Activated T-helper 2 cell treated with anti-CD3 and anti-CD28 coated beads, Interferon-gamma antibody, Interleukin-2, Interleukin-4, amounts not matched to agents 10 μg/mL and 5 μg/mL and 100 μg/mL, durations not matched to agents 14 hours and 24 hours and 36 hours (primary cell): ENCODE measurements around the gene UVSSA. TPM values are rescaled to one million over a fixed set of nuclear protein-coding genes. Genes with fewer than 3 reads are reported as not detected.
"Not testable (repeated sequence)": the region's sequence is repeated elsewhere in the genome, so short reads cannot be mapped to it uniquely, and the experiment has no call there.

ENCODE experiments used
- DNase-seq: peaks from one replicate; pipeline ENCODE4 v3.0.0; 2021; ENCODE audit warnings: low spot score
- H3K27ac Mint-ChIP-seq: one replicate; pipeline ENCODE4 v1.8.0; 2021; ENCODE audit warnings: mixed read lengths
- H3K27me3 Mint-ChIP-seq: one replicate; pipeline ENCODE4 v1.8.0; 2021; ENCODE audit warnings: low read depth, mixed read lengths
- H3K36me3 Mint-ChIP-seq: one replicate; pipeline ENCODE4 v1.8.0; 2021; ENCODE audit warnings: low read depth, mixed read lengths
- H3K4me1 Mint-ChIP-seq: one replicate; pipeline ENCODE4 v1.8.0; 2021; ENCODE audit warnings: low read depth, mixed read lengths
- H3K4me3 Mint-ChIP-seq: one replicate; pipeline ENCODE4 v1.8.0; 2021; ENCODE audit warnings: low read depth, mild to moderate bottlenecking, moderate library complexity, mixed read lengths
- H3K9me3 Mint-ChIP-seq: one replicate; pipeline ENCODE4 v1.8.0; 2021; ENCODE audit warnings: mixed read lengths
- intact Hi-C: fragments of 100-400 bp; cut with micrococcal nuclease; formaldehyde crosslinking; loops from one replicate; pipeline ENCODE4 v1.15.1; 2023
- total RNA-seq: library from RNA; stranded (reverse); gene quantifications from 2 replicates; pipeline ENCODE4 v1.2.3, GENCODE V29; 2022

UVSSA gene
- total RNA-seq, 1 donor from 2014 or later = 23.5 TPM

DNA sequence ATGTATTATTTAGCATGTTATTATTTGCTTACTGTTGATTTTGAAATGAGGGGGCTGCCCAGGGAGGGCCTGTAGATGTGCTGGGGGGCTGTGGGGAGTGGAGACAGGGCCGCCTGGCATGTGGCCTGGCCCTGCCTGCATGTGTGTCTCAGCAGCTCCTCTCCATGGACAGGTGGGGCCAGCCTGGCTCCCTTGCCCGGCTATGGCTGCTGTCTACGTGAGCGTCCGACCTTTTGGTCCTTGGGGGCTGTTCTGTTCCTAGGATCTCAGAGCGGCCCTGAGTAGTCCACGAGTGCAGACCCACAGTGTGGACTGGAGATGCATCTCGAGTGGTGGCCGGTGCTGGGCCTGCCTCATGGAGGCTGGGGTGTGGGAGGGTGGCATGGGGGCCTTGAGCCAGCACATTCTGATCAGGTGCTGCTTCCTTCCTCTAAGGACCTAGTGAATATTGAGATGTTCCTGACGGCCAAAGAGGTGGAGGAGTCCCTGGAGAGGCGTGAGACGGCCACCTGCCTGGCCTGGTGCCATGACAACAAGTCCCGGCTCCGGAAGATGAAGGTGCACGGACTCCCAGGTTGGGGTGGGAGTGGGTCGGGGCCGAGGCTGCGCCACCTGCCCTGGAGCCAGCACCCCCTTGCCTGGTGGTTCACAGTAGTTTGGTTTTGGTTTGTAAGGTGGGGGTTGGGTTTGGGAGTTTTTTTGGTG is 24.9 kb upstream of the UVSSA start:
- DNase-seq = no peak
- Mint-ChIP-seq H3K4me3 (no peak overlapping the region), H3K36me3 (peaks cover 33% of the 10 kb centered on the region), H3K27ac (no peak overlapping the region), H3K9me3 (no peaks in the 10 kb centered on the region), H3K27me3 (no peaks in the 10 kb centered on the region), H3K4me1 (no peaks in the 10 kb centered on the region)
- intact Hi-C loops = no loop called here

DNA sequence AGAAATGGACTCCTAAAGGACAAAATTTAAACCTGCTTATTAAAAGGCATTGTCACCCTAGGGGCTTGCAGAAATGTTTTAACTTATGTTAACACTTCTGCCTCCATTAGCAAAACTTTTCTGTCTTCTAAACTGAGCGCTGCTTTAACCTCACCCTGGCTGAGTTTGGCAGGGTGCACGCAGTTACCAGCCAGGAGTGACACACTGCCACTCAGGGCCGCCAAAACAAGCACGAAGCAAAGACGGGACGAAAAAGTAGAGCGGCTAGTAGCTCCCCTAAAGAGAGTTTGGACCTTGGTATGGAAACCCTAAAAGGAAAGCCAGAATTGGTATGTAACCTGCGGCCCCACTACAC is 23.8 kb upstream of the UVSSA start:
- Mint-ChIP-seq H3K27ac (no peak overlapping the region), H3K4me3 (no peak overlapping the region), H3K4me1 (no peaks in the 10 kb centered on the region), H3K9me3 (no peaks in the 10 kb centered on the region), H3K27me3 (no peaks in the 10 kb centered on the region), H3K36me3 (peaks cover 27% of the 10 kb centered on the region)
- no peak for DNase-seq
- intact Hi-C loops = no loop called here

DNA sequence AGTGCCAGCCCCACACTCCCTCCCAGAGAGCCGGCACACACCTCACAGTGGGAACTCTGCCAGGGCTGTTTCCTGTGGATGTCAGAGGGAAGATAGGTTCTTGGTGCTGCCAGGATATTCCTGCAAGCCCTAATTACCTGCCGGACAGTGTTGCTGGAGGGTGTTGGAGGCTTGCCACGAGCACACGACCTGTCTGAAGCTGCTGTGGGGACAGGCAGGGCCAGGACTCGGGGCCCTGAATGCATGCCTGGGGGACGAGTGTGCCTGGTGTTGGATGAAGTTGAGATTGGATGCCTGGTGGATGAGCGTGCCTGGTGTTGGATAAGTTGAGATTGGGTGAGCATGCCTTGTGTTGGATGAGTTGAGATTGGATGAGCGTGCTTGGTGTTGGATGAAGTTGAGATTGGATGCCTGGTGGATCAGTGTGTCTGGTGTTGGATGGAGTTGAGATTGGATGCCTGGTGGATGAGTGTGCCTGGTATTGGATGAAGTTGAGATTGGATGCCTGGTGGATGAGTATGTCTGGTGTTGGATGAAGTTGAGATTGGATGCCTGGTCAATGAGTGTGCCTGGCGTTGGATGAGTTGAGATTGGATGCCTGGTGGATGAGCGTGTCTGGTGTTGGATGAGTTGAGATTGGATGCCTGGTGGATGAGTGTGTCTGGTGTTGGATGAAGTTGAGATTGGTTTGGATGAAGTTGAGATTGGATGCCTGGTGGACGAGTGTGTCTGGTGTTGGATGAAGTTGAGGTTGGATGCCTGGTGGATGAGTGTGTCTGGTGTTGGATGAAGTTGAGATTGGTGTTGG is 23.2 kb upstream of the UVSSA start:
- peaks cover 23% of the 10 kb centered on the region for H3K36me3 Mint-ChIP-seq
- intact Hi-C loops = no loop called here
- H3K4me1 Mint-ChIP-seq = no peaks in the 10 kb centered on the region
- no peaks in the 10 kb centered on the region for H3K27me3 Mint-ChIP-seq
- DNase-seq = no peak
- no peaks in the 10 kb centered on the region for H3K9me3 Mint-ChIP-seq
- no peak overlapping the region for H3K27ac Mint-ChIP-seq
- H3K4me3 Mint-ChIP-seq = no peak overlapping the region

DNA sequence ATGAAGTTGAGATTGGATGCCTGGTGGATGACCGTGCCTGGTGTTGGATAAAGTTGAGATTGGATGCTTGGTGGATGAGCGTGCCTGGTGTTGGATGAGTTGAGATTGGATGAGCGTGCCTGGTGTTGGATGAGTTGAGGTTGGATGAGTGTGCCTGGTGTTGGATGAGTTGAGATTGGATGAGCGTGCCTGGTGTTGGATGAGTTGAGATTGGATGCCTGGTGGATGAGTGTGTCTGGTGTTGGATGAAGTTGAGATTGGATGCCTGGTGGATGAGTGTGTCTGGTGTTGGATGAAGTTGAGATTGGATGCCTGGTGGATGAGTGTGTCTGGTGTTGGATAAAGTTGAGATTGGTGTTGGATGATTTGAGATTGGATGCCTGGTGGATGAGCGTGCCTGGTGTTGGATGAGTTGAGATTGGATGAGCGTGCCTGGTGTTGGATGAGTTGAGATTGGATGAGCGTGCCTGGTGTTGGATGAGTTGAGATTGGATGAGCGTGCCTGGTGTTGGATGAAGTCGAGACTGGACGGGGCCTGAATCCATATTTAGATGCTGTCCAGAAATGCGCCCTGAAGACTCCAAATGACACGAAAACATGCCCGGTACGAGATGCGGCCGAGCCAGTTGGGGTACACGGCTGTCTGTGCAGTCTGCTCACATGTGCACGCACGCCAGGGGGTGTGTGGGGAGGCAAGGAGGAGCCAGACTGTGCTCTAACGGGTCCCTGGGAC is 22.4 kb upstream of the UVSSA start:
- H3K4me3 Mint-ChIP-seq, H3K9me3 Mint-ChIP-seq, H3K27ac Mint-ChIP-seq, DNase-seq, H3K27me3 Mint-ChIP-seq, H3K4me1 Mint-ChIP-seq, intact Hi-C loops: not testable (repeated sequence)
- peaks cover 27% of the 10 kb centered on the region for H3K36me3 Mint-ChIP-seq

GRCh38 chr4:1325176-1325480 is 21.9 kb upstream of the UVSSA start:
- DNase-seq = no peak

GRCh38 chr4:1325681-1326635 is 21.1 kb upstream of the UVSSA start:
- peaks cover 19% of the 10 kb centered on the region for H3K4me1 Mint-ChIP-seq
- no peak overlapping the region for H3K27ac Mint-ChIP-seq
- intact Hi-C loops = no loop called here
- H3K27me3 Mint-ChIP-seq = no peaks in the 10 kb centered on the region
- peaks cover 38% of the 10 kb centered on the region for H3K36me3 Mint-ChIP-seq
- no peaks in the 10 kb centered on the region for H3K9me3 Mint-ChIP-seq
- no peak for DNase-seq
- H3K4me3 Mint-ChIP-seq = no peak overlapping the region

More at GRCh38 chr4:1325176-1325480, 21.9 kb upstream of the UVSSA start:
- Mint-ChIP-seq H3K36me3 (peaks cover 29% of the 10 kb centered on the region), H3K27ac (no peak overlapping the region), H3K4me1 (peaks cover 11% of the 10 kb centered on the region), H3K27me3 (no peaks in the 10 kb centered on the region), H3K9me3 (no peaks in the 10 kb centered on the region), H3K4me3 (no peak overlapping the region)
- intact Hi-C loops = no loop called here

DNA sequence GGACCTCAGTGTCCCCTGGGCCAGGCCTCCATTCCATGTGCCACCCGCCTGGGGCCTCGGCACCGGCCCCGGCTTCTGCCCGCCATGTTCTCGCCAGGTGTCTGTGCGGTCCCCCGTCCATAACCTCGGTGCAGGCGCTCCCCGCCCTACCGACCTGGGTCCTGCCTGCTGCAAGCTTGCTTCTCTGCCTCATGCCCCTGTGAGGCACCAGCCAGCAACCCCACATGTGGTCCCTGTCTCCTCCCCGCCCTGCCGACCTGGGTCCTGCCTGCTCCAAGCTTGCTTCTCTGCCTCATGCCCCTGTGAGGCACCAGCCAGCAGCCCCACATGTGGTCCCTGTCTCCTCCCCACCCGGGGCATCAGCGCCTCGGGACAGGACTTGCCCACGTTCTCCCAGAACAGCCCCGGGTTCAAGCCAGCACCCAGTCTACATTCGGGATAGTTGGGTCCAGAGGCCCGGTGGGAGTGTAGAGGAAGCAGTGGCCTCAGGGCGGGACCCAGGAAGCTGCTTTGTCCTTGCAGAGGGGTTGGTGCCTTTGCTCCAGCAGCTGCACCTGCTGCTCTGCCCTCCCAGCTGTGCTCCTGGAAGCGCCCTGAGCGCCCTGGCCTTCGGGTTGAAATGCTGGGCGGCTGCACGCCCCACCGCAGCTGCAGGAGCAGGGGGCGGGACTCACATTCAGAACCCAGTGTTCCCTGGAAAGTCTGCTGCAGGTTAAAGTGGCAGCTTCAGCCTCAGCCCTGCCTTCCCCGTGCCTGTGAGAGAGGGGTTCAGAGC is 20.1 kb upstream of the UVSSA start:
- intact Hi-C loops = no loop called here
- no peak overlapping the region for H3K4me3 Mint-ChIP-seq
- H3K27ac Mint-ChIP-seq = no peak overlapping the region
- H3K4me1 Mint-ChIP-seq = peaks cover 25% of the 10 kb centered on the region
- H3K9me3 Mint-ChIP-seq = no peaks in the 10 kb centered on the region
- no peak for DNase-seq
- no peaks in the 10 kb centered on the region for H3K27me3 Mint-ChIP-seq
- peaks cover 36% of the 10 kb centered on the region for H3K36me3 Mint-ChIP-seq

- Mint-ChIP-seq H3K36me3 (peaks cover 41% of the 10 kb centered on the region), H3K27me3 (no peaks in the 10 kb centered on the region), H3K9me3 (no peaks in the 10 kb centered on the region), H3K4me1 (peaks cover 26% of the 10 kb centered on the region), H3K4me3 (no peak overlapping the region), H3K27ac (no peak overlapping the region)
- no peak for DNase-seq
- intact Hi-C loops = no loop called here
Observed at GRCh38 chr4:1327526-1328266, 19.3 kb upstream of the UVSSA start.

DNA sequence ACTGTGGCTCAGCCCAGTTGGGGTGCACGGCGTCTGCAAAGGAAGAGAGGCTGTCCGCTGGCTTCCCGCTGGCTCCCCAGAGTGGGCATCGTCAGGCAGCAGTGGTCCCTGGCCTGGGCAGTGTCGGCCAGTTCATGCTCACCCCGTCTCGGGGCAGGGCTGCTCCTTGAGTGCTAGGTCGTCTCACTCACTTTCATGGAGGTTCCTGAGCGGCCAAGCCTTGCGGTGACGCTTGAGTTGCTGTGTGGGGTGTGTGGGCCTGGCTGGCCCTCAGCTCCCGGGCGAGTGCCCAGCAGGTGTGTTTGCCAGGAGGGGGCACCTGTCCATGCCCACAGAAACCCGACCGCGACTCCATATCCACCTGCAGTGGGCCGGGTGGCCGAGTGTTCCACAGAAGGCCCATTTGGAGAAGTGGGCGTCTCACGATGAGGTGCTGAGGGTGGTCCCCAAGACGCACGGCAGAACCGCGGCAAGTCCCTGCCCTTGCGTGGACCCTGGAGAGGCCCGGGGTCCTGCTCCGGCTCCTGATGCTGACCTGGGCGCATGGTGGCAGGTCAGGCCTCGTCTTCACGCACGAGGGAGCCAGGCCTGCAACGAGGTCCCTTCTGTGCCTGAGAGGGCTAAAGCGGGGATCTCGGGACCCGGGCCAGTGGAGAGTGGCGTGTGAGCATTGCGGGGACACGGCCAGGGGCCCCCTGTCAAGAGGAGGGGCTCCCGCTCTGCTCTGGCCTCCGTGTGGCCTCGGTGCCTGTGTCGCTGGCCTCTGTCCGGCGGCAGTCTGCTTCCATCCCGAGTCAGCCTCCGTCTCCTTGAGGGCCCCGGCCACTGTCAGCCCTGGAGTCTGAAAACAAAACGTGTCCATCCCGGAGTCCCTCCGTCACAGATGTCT is 18.5 kb upstream of the UVSSA start:
- Mint-ChIP-seq H3K9me3 (no peaks in the 10 kb centered on the region), H3K27ac (no peak overlapping the region)
- intact Hi-C loops = no loop called here

GRCh38 chr4:1329408-1330371 is 17.3 kb upstream of the UVSSA start:
- Mint-ChIP-seq H3K9me3 (no peaks in the 10 kb centered on the region), H3K4me1 (peaks cover 27% of the 10 kb centered on the region), H3K4me3 (peak overlapping the region; percentile 18), H3K36me3 (peaks cover 47% of the 10 kb centered on the region), H3K27me3 (no peaks in the 10 kb centered on the region), H3K27ac (peak overlapping the region; percentile 66)
- DNase-seq = no peak
- intact Hi-C loops = loop anchor here (1.0 kb wide), 1 partner anchor 17 kb away; no protein-coding TSS in a partner anchor

More for the DNA sequence above, 18.5 kb upstream of the UVSSA start:
- H3K4me1 Mint-ChIP-seq = peaks cover 26% of the 10 kb centered on the region
- H3K36me3 Mint-ChIP-seq = peaks cover 41% of the 10 kb centered on the region
- H3K4me3 Mint-ChIP-seq = no peak overlapping the region
- no peak for DNase-seq
- no peaks in the 10 kb centered on the region for H3K27me3 Mint-ChIP-seq
